Osteoblast (primary cell): ENCODE data around the gene PTPRC. TPM values are rescaled to one million over a fixed set of nuclear protein-coding genes. Genes with fewer than 3 reads are reported as not detected.

Experiments used
- DNase-seq: peaks from one replicate; pipeline ENCODE4 v3.0.0; 2011; ENCODE audit warnings: low spot score, mixed read lengths; ENCODE audit not compliant: insufficient read length; ENCODE audit errors: missing footprints
- H2AFZ ChIP-seq: 2 replicates; pipeline ENCODE4 v1.6.0; 2011; ENCODE audit warnings: mild to moderate bottlenecking, low read length
- H3K27ac ChIP-seq: 2 replicates; pipeline ENCODE4 v1.5.1; 2011; ENCODE audit warnings: mild to moderate bottlenecking, low read depth, low read length, moderate library complexity
- H3K27me3 ChIP-seq: 2 replicates; pipeline ENCODE4 v1.6.0; 2012; ENCODE audit warnings: mild to moderate bottlenecking, control low read depth, inconsistent platforms, low read length, moderate library complexity; ENCODE audit not compliant: insufficient read depth
- H3K36me3 ChIP-seq: 2 replicates; pipeline ENCODE4 v1.5.1; 2011; ENCODE audit warnings: mild to moderate bottlenecking, low read length, control low read depth, moderate library complexity; ENCODE audit not compliant: insufficient read depth
- H3K4me1 ChIP-seq: 2 replicates; pipeline ENCODE4 v1.5.1; 2011; ENCODE audit warnings: mild to moderate bottlenecking, low read length, control low read depth, moderate library complexity; ENCODE audit not compliant: insufficient read depth
- H3K4me2 ChIP-seq: 2 replicates; pipeline ENCODE4 v1.6.0; 2011; ENCODE audit warnings: mild to moderate bottlenecking, low read length; ENCODE audit not compliant: insufficient read depth
- H3K4me3 ChIP-seq: fragments of 200-600 bp; sonication (generic); 3 replicates; pipeline ENCODE4 v1.5.1; 2012; ENCODE audit warnings: mild to moderate bottlenecking, low read length, inconsistent platforms; ENCODE audit not compliant: insufficient read depth
- H3K79me2 ChIP-seq: 2 replicates; pipeline ENCODE4 v1.6.0; 2012; ENCODE audit warnings: mild to moderate bottlenecking, low read length, control low read depth, inconsistent platforms; ENCODE audit not compliant: insufficient read depth
- H3K9me3 ChIP-seq: 2 replicates; pipeline ENCODE4 v1.5.1; 2011; ENCODE audit warnings: low read depth, low read length, control low read depth
- H4K20me1 ChIP-seq: 2 replicates; pipeline ENCODE4 v1.6.0; 2012; ENCODE audit warnings: mild to moderate bottlenecking, low read length, control low read depth; ENCODE audit not compliant: insufficient read depth
- total RNA-seq: library from RNA; depleted of rRNA; stranded (reverse); fragments of >200 nt; gene quantifications from 2 replicates; pipeline ENCODE4 v1.2.3, GENCODE V29; 2012
- TF ChIP-seq, protein P1 (sequence below): IDR thresholded peaks from 2 replicates; pipeline ENCODE4 v1.5.1; 2011; ENCODE audit warnings: mild to moderate bottlenecking, low read depth, low read length, moderate library complexity; ENCODE audit errors: extremely low read depth

PTPRC gene
- total RNA-seq, 1 donor: 1.1 TPM

DNA sequence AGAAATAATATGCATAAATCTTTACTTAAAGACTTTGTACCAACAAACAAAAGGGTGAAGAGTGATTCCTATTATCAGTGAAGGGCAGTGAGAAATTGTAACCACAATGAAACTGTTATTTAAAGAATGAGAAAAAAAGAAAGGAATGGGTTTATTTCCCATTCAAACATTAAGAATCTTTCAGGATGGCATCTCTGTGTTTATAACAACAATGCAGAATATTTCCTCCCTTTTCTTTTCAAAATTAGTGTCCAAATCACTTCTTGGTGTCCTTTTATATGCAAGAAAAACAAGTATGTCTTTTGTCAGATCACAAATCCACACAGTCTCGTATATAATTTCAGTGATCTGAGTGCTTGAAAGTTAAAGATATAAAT, 61.2 kb downstream of the PTPRC start:
- H3K9me3 ChIP-seq: no peaks in the 10 kb centered on the region
- H3K4me1 ChIP-seq: peaks cover 5% of the 10 kb centered on the region
- no peak overlapping the region for H2AFZ ChIP-seq
- peaks cover 5% of the 10 kb centered on the region for H3K27me3 ChIP-seq
- no peak overlapping the region for H3K4me3 ChIP-seq
- no peak for DNase-seq
- H3K79me2 ChIP-seq: no peaks in the 10 kb centered on the region
- TF ChIP-seq, protein P1, sequence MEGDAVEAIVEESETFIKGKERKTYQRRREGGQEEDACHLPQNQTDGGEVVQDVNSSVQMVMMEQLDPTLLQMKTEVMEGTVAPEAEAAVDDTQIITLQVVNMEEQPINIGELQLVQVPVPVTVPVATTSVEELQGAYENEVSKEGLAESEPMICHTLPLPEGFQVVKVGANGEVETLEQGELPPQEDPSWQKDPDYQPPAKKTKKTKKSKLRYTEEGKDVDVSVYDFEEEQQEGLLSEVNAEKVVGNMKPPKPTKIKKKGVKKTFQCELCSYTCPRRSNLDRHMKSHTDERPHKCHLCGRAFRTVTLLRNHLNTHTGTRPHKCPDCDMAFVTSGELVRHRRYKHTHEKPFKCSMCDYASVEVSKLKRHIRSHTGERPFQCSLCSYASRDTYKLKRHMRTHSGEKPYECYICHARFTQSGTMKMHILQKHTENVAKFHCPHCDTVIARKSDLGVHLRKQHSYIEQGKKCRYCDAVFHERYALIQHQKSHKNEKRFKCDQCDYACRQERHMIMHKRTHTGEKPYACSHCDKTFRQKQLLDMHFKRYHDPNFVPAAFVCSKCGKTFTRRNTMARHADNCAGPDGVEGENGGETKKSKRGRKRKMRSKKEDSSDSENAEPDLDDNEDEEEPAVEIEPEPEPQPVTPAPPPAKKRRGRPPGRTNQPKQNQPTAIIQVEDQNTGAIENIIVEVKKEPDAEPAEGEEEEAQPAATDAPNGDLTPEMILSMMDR: no peak
- H3K27ac ChIP-seq: no peak overlapping the region
- H3K4me2 ChIP-seq: peak overlapping the region; percentile 80
- no peaks in the 10 kb centered on the region for H3K36me3 ChIP-seq
- H4K20me1 ChIP-seq: no peaks in the 10 kb centered on the region

DNA sequence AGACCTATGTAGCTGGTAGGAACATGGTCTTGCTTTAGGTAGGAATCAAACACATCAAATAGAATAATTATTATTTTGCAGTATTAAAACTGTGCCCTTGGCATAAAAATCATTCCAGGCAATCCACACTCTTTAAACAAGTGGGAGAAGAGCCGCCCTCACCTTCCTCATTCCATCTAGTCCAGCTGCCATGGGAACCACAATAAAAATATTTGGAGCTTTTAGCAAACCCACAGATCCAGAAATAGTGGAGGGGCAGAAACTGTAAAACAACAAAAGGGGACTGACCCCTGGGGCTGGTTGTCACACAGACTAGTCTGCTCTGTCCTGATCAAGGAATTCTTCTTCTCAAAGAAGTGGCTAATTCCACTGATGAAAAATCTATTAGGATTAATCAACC, 61.6 kb downstream of the PTPRC start:
- Histone ChIP-seq H3K4me2 (no peak overlapping the region), H3K4me1 (peaks cover 5% of the 10 kb centered on the region), H3K27ac (no peak overlapping the region), H3K27me3 (peaks cover 5% of the 10 kb centered on the region), H3K36me3 (no peaks in the 10 kb centered on the region), H2AFZ (no peak overlapping the region), H3K4me3 (no peak overlapping the region), H3K79me2 (no peaks in the 10 kb centered on the region), H3K9me3 (no peaks in the 10 kb centered on the region), H4K20me1 (no peaks in the 10 kb centered on the region)
- DNase-seq: no peak
- TF ChIP-seq, protein P1: no peak

DNA sequence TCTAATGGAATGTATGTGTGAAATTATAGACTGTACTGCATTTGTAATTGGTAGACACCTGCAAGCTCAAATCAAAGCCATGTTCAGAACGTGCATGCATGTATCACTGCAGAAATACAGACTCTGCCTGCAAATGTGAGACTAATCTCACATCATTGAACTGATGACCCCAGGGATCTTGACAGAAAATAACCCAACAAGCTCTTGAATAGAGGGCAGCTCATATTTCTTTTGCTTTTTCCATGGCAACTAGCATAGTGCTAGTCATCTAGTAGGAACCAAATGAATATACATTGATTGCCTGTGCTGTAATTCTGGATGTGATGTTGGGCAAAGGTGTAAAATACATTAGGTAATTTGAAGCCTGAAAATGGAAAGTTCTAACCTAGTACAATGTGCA, 62.4 kb downstream of the PTPRC start:
- DNase-seq: no peak
- H3K4me1 ChIP-seq: peaks cover 5% of the 10 kb centered on the region
- H3K9me3 ChIP-seq: no peaks in the 10 kb centered on the region
- H3K27ac ChIP-seq: no peak overlapping the region
- H3K4me2 ChIP-seq: no peak overlapping the region
- no peak overlapping the region for H2AFZ ChIP-seq
- TF ChIP-seq, protein P1: no peak
- no peak overlapping the region for H3K4me3 ChIP-seq
- H3K79me2 ChIP-seq: no peaks in the 10 kb centered on the region
- H3K36me3 ChIP-seq: no peaks in the 10 kb centered on the region
- no peaks in the 10 kb centered on the region for H4K20me1 ChIP-seq
- peaks cover 5% of the 10 kb centered on the region for H3K27me3 ChIP-seq

GRCh38 chr1:198701766-198702539, 63.1 kb downstream of the PTPRC start:
- H3K9me3 ChIP-seq: no peaks in the 10 kb centered on the region
- H2AFZ ChIP-seq: no peak overlapping the region
- H4K20me1 ChIP-seq: no peaks in the 10 kb centered on the region
- no peaks in the 10 kb centered on the region for H3K36me3 ChIP-seq
- peaks cover 5% of the 10 kb centered on the region for H3K27me3 ChIP-seq
- H3K4me2 ChIP-seq: no peak overlapping the region
- peaks cover 5% of the 10 kb centered on the region for H3K4me1 ChIP-seq
- no peak overlapping the region for H3K27ac ChIP-seq
- H3K4me3 ChIP-seq: no peak overlapping the region
- DNase-seq: no peak
- TF ChIP-seq, protein P1: no peak
- H3K79me2 ChIP-seq: no peaks in the 10 kb centered on the region
